CD4-positive, alpha-beta T cell treated with Interferon gamma for 1 hour (primary cell): ENCODE measurements around the gene OR10AD1.
"Not testable (repeated sequence)": the region's sequence is repeated elsewhere in the genome, so short reads cannot be mapped to it uniquely, and the experiment has no call there.

Experiments used
- DNase-seq: peaks from one replicate; pipeline ENCODE4 v3.0.0-alpha.2; 2020

OR10AD1 gene

GRCh38 chr12:48157889-48158370, 45.2 kb downstream of the OR10AD1 start:
- no peak for DNase-seq

- DNase-seq: peak; percentile 99
These were observed 45.8 kb downstream of the OR10AD1 start, which contains the start of gene ASB8 for GRCh38 chr12:48157018-48157888. ASB8 (minus strand) TSS chr12:48157515; CDS start chr12:48153496, 4,019 bp downstream.

- DNase-seq: no peak
These were observed 46.5 kb downstream of the OR10AD1 start for GRCh38 chr12:48156652-48157017.

- DNase-seq: not testable (repeated sequence)
These were observed 47.3 kb downstream of the OR10AD1 start for GRCh38 chr12:48155786-48156185.
